ENCODE results near the gene CTSO.
"Not testable (repeated sequence)": the region's sequence is repeated elsewhere in the genome, so short reads cannot be mapped to it uniquely, and the experiment has no call there.

Gene CTSO

DNA sequence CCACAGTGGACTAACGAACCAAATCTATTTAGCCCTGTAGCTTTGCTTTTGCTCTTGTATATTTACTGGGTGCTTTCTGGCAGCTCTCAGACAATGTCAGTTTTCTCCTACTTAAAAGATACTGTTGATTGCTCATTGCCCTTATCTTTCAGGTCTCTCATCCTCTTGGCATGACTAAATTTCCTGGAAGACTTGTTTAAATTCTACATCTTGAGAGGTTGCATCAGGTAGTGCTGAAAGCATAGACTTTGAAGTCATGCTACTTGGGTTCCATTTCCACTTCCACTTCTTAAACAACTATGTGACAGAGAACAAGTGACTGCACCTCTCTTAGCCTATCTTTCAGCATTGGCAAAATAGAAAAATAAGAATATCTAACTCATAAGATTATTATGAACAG lies 41.8 kb downstream of the CTSO start:
- no peak for DNase-seq (ENCODE audit: low read depth, low spot score)
- no peak overlapping the region for H3K4me3 ChIP-seq (ENCODE audit: low read length)

DNA sequence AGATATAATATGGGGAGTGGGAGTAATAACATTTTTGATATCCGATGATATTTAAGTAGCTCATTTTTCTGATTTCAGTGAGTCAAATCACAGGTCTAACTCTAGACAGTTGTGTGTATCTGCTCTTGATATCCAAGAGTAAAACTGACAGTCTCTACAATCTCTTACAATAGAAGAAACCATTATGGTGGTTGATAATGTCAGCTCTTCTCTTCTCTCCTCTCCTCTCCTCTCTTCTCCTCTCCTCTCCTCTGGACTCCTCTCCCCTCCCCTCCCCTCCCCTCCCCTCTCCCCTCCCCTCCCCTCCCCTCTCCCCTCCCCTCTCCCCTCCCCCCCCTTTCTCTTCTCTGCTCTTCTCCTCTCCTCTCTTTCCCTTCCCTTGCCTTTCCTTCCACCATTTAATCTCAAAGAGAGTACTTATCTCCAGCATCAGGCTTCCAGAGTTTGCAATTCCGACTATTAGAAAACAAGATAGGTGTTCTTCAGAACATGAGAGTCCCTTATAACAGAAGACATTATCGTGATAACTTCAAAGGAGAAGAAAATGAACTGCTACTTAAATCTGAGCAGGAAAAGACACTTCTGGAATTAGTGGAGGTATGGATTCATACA lies 43.9 kb downstream of the CTSO start:
- H3K4me3 ChIP-seq (ENCODE audit: low read length), result no peak overlapping the region
- no peak for DNase-seq (ENCODE audit: low read depth, low spot score)

DNA sequence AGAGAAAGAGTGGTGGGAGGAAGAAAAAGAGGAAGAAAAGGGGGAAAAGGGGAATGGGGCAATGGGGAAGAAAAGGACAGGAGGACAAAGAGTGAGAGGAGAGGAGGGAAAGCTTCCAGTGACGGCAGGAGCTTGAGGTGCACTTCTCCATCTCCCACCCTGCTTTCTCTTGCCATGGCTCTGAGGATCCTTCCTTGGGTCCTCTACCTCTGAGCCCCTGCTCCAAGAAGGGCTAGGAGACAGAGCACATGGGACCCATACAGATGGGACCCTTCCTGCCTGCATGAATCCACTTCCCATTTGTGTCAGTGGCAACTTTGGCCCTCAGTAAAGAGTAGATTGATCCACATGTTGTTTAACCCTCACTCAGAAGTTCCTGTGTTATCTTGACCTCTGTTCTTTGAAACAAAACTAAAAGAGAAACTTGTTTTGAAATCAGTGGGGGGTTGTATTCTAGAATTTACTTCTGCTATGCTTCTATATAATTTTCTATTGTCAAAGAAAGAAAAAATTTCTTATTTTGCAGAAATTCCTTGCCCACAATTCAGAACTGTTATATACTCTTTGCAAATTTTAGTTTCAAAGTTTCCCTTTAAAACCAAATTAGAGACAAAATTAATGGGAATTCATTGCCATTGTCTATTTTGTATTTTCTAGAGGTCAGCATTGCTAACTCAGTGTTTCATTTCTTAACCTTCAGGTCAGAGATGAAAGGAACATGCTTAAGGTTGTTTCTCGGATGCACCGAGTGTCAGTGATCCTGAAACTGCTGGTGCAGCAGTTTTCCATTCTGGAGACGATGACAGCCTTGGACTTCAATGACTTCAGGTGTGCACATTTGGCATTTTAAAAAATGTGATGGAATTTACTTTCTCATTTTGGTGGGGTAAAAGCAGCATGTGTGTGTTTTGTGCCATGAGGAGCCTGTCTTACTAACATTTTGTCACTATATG lies 45.2 kb downstream of the CTSO start:
- no peak for DNase-seq (ENCODE audit: low read depth, low spot score)
- H3K4me3 ChIP-seq (ENCODE audit: low read length), result no peak overlapping the region

DNA sequence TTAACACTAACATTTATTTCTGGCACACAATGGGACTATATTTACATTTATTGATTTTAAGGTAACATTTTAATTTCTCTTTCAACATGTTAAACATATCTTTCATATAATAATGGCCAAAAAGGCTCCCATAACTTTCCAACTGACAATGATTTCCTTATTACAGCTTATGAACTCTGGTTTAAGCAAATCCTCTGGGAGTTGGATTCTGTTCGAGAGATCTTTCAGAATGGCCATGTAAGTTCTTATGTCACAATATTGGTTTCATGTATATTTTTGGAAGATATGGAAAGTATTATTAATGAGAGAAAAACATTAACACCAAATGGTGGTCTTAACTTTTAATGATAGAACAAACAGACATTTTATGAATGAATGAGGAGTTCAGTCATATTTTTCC lies 46.1 kb downstream of the CTSO start:
- DNase-seq (ENCODE audit: low read depth, low spot score), result no peak
- no peak overlapping the region for H3K4me3 ChIP-seq (ENCODE audit: low read length)

DNA sequence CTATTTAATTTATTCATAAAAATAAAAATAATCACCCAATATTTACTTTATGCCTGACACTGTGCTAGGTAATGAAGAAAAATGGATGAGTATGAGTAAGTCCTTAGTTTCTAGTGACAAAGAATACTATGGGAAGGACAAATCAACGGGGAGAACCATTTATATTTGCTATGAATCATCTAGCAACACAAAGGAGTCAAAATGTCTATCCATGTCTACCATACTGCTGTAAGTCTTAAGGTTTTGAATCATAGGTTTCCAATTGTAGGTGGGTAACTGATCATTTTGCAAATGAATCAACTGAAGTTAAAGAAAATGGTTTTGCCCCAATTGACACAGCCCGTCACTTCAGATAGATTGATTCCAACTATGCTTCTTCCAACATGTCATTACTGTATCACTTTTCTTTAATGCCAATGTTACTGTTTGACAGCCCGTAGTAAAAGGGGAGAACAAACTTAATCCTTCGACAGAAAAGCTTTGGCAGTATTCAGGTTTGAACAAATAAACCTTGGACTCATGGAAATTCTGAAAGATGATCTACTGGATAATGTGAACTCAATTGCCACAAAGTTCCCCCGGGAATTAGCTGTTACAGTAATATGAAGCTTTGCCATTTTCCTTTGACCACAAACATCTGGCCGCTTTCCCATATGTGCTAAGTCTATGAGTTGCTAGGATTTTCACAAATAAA lies 47.0 kb downstream of the CTSO start:
- DNase-seq (ENCODE audit: low read depth, low spot score), result no peak

DNA sequence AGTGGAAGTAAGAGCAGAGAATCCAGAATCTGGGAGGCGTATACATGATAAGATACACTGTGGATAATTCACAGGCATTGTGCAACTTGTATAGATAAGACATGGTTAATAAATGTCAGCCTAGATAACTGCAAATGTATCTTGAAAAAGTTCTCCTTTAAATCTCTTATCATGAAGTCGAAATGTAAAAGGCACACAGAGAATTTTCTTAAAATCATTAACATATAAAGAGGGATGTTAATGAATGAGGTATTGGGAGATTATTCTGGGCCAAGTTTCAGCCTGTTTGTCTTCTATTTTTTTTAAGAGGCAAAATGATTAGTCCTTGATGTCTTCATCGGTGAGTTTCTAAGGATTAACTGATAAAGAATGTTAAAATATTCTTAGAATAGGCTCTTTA lies 49.3 kb downstream of the CTSO start:
- DNase-seq (ENCODE audit: low read depth, low spot score), result no peak
- H3K4me3 ChIP-seq (ENCODE audit: low read length), result no peak overlapping the region

More for the DNA sequence above, 47.0 kb downstream of the CTSO start:
- H3K4me3 ChIP-seq (ENCODE audit: low read length), result no peak overlapping the region

DNA sequence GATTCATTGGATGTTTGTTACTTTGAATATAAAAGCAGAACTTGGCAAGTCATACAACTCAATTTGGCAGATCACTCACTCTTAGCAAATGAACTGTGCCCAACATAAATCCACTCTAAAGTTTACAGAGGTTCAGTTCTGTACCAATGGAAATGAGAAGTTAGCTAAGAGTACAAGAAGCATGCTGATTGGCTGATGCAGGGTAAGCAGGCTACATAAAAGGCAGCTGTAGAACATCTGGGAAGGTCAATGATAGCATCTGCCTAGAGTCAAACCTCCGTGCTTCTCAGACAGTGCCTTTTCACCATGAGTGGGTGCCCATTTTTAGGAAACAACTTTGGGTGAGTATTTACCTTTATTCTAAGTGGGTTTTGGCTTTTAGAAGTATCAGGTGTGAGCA lies 50.2 kb downstream of the CTSO start, which contains the start of gene TDO2:
TDO2 (plus strand) TSS at position 244 of the 400 bp plus-strand sequence; CDS start at position 307, 63 bp downstream.
- DNase-seq (ENCODE audit: low read depth, low spot score), result no peak

DNA sequence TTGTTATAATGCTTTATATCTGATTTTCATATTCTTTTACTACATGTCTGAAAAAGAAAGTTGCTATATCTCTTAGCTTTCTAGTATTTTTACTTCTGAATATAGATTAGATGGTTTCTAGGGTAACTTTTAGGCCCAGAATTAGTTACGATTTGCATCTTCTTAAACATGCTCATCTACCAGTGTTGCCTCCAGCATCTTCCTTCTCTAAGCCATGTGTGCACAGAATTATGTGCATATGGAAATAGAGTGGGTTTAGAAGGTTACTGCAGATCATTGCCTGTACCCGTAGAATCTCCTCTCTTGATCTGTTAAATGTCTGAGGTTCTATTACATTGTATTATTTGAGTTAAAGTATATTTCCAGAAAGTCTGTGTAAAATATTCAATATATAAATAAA lies 52.7 kb downstream of the CTSO start:
- no peak for DNase-seq (ENCODE audit: low read depth, low spot score)
- H3K4me3 ChIP-seq (ENCODE audit: low read length), result no peak overlapping the region

More for the DNA sequence above, 50.2 kb downstream of the CTSO start, which contains the start of gene TDO2:
- no peak within 1 kb of the TSS for H3K4me3 ChIP-seq (ENCODE audit: low read length)

DNA sequence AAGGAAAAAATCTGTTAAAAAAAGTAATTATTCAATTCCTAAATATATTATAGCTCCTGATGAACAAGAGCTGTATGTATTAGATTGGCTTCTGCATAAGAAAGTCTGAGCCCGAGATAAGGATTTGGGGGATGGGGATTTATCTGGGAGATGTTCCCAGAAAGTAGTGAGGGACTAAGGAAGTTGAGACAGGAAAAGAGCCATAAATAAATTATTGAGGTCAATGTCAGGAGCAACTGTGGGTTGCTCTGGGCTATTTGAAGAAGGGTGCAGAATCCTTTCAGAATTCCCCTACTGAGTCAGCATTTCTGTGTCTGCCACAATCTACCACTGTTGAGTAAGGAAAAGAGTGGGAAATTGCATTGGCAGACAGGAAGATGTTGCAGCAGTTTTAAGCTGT lies 53.3 kb downstream of the CTSO start:
- no peak for DNase-seq (ENCODE audit: low read depth, low spot score)
- H3K4me3 ChIP-seq (ENCODE audit: low read length), result no peak overlapping the region

DNA sequence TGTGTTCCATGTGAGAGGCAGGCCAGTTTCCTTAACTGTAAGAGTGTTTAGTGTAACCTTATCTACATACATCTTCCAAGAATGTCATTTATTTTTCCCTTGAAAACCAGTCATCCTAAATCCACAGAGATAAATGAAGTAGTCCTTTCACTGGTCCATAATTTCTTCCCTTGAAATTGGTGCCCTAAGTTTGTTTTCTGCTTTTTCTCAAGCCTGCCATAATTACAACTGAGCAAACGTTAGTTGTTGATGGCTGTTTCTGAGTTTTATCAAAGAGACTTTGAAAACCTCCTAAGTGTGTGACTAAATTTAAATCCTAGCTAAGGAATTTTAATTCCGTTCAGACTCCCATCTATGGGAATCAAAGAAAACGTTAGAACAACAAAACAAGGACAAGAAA lies 53.8 kb downstream of the CTSO start:
- no peak for DNase-seq (ENCODE audit: low read depth, low spot score)

DNA sequence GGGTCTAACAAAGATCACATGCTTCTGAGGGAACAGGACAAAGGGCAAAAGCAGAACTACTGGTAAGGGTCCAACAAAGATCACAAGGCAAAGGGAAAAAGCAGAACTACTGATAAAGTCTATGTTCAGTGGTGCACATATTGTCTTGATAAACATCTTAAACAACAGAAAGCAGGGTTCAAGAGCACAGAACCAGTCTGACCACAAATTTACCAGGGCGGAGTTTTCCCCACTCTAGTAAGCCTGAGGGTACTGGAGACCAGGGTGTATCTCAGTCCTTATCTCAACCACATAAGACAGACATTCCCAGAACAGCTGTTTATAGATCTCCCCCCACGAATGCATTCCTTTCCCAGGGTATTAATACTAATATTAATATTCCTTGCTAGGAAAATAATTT lies 55.3 kb downstream of the CTSO start:
- H3K4me3 ChIP-seq (ENCODE audit: low read length); DNase-seq (ENCODE audit: low read depth, low spot score): not testable (repeated sequence)

More for the DNA sequence above, 53.8 kb downstream of the CTSO start:
- no peak overlapping the region for H3K4me3 ChIP-seq (ENCODE audit: low read length)

DNA sequence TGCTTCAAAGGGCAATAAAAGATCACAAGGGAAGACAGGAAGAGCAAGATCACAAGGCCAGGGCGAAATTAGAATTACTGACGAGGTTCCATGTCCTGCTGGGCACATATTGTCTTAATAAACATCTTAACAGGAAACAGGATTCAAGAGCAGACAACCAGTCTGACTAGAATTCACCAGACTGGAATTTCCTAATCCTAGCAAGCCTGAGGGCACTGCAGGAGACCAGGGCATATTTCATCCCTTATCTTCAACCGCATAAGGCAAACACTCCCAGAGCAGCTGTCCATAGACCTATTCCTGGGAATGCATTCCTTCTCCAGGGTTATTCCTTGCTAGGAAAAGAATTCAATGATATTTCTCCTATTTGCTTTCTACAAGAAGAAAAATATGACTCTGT lies 62.6 kb downstream of the CTSO start:
- no peak overlapping the region for H3K4me3 ChIP-seq (ENCODE audit: low read length)

DNA sequence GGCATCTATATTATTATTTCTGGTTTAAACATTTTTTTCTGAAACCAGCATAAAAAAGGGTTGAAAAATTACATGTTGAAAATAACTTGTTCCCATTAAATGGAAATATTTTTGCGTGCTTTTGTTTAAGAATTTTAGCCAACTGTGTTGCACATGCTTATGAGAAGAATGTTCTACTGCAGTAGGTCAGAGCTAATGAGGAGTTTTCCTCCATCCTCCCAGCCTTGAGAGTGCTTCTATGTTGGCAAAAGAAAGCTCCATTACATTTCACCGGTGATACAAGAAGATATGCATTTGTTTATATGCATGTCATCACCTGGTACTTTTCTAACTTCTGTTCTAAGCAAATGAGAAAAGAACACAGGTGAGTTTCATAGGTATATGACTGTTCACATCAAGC lies 63.7 kb downstream of the CTSO start:
- DNase-seq (ENCODE audit: low read depth, low spot score), result no peak
- no peak overlapping the region for H3K4me3 ChIP-seq (ENCODE audit: low read length)

More for the DNA sequence above, 62.6 kb downstream of the CTSO start:
- no peak for DNase-seq (ENCODE audit: low read depth, low spot score)

DNA sequence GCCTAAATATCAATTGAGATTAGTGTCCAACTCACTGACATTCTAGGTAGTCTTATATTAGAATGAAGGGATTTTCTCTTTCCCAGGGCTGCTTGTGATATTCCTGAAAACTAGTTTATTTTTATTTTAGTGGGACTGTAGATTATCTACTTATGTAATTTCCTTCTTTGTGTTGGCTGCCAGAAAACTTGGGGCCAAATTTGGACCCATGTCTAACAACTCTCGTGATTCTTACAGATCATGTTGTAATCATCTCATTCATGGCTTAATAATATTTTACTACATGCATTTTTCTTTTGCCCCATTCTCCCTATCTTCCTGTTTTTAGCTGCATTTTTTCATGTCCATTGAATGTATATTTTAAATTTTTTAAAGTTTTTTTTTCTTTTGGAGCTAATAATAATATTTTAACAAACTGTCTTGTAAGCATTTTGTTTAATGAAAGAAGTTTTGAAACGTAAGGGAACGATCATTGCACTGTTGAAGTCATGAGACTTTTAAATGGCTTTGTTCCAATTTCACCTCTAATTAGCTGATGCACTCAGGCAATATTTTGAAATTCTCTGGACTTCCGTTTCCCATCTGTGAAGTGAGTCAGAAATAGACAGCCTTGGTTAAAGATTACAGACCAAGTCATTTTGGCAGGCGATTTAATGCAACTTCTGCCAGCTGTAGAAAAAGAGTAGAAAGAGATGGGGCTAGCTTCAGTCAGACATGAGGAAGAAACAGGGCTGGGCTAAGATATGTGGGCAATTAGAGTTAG lies 64.5 kb downstream of the CTSO start:
- no peak for DNase-seq (ENCODE audit: low read depth, low spot score)
- no peak overlapping the region for H3K4me3 ChIP-seq (ENCODE audit: low read length)

DNA sequence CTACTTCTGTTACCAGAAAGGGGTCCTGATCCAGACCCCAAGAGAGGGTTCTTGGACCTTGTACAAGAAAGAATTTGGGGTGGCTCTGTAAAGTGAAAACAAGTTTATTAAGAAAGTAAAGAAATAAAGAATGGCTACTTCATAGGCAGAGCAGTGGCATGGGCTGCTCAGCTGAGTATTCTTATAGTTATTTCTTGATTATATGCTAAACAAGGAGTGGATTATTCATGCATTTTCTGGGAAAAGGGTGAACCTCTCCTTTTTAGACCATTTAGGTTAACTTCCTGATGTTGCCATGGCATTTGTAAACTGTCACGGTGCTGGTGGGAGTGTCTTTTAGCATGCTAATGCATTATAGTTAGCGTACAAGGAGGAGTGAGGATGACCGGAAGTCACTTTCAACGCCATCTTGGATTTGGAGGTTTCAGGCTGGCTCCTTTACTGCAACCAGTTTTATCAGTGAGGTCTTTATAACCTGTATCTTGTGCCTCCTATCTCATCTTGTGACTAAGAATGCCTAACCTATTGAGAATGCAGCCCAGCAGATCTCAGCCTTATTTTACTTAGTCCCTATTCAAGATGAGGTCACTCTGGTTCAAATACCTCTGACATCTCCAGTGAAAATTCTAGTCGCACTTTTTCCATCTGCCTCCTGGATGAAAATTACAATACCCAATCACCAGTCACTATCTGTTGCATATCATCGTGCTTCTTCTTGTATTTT lies 65.7 kb downstream of the CTSO start:
- H3K4me3 ChIP-seq (ENCODE audit: low read length), result no peak overlapping the region

DNA sequence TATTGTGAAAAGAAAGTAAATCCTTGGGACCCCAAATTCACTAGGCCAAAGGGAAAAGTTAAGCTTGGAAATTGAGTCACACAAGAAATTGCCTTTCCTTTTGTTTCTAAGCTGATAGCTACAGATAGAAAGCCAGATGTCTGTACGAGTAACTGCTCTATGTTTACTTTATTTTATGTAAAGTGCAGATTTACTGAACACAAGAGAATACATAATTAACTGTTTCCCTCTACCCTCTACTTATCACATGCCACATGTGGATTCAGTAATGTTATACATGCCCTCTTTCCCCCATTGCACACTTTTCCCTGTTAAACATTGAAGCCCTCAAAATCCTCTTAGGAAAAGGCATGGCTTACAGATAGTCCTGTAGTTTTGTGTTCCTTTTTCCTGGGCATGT lies 66.6 kb downstream of the CTSO start:
- no peak overlapping the region for H3K4me3 ChIP-seq (ENCODE audit: low read length)
- DNase-seq (ENCODE audit: low read depth, low spot score), result no peak

More for the DNA sequence above, 65.7 kb downstream of the CTSO start:
- DNase-seq (ENCODE audit: low read depth, low spot score), result no peak

DNA sequence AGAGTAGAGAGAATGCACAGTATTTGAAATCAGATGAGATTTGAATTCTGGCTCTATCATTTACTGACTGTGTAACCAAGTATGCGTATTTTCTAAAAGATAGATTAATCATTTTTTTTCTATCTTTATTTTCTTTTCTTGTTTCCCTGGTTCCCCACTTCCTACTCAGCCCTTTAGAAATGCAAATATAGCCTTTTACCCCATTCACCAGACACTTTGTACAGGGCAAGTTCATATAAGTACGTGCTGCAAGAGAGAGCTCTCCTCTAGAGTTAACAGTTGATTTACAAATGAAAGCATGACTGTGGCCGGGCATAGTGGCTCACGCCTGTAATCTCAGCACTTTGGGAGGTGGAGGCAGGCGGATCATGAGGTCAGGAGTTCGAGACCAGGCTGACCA lies 68.0 kb downstream of the CTSO start:
- no peak for DNase-seq (ENCODE audit: low read depth, low spot score)
- no peak overlapping the region for H3K4me3 ChIP-seq (ENCODE audit: low read length)

DNA sequence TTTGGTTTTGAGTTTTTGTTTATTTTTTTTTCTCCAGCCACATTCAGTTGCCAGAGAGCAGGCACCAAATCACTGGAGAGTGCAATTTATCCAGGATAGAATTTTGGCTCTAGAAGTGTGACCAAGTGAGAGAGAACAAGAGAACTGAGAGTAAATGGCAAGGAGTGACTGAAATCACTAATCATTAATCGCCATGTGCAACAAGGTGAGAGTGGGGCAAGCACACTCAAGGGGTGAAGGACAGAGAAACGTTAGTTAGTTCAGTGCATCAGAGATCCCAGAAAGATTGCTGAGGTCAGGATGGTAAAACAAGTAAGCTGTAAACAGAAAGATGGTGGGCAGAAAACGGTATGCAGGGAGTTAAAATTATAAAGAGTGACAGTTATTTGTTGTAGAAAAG lies 69.8 kb downstream of the CTSO start:
- H3K4me3 ChIP-seq (ENCODE audit: low read length), result no peak overlapping the region
- DNase-seq (ENCODE audit: low read depth, low spot score), result no peak

Data from Jurkat, Clone E6-1 (cell line).